OCI-M1 (cell line): ENCODE measurements around the gene PSRC1.

Experiments
- DNase-seq: peaks from one replicate; lab custom pipeline; 2025; lab: John Stamatoyannopoulos, UW

Gene PSRC1

GRCh38 chr1:109258481-109259466 is 24.2 kb downstream of the PSRC1 start:
- DNase-seq: no peak

DNA sequence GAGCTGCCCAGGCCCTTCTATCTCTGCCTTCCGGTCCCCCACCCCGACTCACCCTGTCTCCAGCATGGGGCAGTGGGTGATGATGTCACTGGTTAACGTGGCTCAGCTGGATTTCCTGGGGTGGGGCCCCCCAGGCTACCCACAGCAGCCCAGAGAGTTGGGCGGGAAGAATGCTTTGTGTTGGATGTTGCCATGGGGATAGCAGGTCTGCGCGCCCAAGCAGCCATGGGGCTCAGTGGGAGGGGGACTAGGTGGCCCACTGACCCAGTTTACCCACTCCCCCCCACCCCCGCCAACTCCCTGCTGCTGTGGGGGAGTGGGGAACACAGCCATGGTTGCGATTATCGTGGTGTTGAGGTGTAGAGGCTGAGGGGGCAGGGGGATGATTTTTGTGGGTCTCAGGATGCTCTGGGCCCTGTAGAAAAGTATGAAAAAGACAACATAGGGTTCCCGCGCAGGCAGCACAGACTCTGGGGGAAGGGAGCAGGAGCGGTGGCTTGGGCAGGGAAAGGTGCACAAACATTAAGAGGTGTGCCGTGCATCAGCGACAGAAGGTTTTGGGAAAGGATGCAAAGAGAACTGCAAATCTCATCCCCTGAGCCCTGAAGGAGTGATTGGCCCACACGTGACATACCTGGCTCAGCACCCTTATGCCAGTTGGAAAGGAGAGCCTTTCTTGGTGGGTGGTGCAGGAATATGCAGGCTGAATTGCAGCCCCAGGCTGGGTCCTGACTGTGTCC is 25.1 kb downstream of the PSRC1 start:
- no peak for DNase-seq

GRCh38 chr1:109256971-109257681 is 25.8 kb downstream of the PSRC1 start:
- DNase-seq: no peak

- no peak for DNase-seq
Measured at GRCh38 chr1:109256085-109256484, 26.9 kb downstream of the PSRC1 start.

GRCh38 chr1:109255678-109256077 is 27.3 kb downstream of the PSRC1 start:
- no peak for DNase-seq

DNA sequence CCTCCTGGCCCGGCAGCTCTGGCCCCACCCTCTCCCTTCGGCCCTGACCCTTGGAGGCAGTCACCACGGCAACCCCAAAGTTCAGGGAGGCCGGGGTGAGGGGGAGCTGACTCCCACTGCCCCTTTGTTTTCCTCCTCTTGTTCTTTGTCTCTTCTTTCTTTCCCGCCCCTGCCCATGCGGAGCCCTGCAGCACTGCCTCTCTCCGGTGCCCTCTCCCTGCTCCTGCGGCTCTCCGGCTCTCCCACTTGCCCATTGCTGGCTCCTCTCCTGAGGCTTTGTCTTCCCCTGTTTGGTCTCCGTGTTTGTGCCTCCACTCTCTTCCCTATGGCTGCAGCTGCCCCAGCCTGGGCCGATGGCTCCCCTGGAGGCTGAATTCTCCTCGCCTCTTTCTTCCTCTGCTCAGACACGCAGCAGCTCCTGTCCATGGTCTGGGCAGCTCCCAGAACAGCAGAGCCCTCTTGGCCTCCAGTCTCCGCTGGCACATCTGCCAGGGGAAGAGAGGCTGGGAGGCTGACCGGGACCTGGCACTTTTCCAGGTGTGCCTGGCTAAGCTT is 27.8 kb downstream of the PSRC1 start:
- DNase-seq: no peak

- peak; percentile 40 for DNase-seq
Measured at GRCh38 chr1:109254621-109255096, 28.3 kb downstream of the PSRC1 start.

GRCh38 chr1:109253803-109254620 is 28.9 kb downstream of the PSRC1 start:
- peak; percentile 40 for DNase-seq

DNA sequence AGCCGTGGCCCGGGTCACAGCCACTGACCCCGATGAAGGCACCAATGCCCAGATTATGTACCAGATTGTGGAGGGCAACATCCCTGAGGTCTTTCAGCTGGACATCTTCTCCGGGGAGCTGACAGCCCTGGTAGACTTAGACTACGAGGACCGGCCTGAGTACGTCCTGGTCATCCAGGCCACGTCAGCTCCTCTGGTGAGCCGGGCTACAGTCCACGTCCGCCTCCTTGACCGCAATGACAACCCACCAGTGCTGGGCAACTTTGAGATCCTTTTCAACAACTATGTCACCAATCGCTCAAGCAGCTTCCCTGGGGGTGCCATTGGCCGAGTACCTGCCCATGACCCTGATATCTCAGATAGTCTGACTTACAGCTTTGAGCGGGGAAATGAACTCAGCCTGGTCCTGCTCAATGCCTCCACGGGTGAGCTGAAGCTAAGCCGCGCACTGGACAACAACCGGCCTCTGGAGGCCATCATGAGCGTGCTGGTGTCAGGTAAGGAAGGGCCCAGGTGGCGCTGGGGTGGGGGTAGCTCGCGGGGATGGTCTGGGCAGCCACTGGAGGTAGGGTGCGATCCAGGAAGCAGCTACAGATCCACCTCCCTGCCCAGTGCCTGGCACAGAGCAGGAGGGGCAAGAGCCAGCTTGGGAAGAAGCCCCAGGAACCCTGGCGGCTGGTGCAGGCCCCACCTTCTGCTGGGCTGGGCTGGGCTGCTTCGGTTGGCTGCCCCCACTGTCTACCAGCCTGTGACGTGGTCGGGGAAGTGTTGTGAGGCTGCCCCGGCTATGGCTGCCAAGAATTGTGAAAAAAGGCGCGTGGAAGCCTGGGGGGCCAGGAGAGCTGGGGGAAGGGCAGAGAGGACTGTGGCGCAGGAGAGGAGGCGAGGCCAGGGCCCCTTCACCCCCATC is 29.8 kb downstream of the PSRC1 start:
- DNase-seq: no peak

GRCh38 chr1:109252167-109252892 is 30.6 kb downstream of the PSRC1 start:
- no peak for DNase-seq

- DNase-seq: no peak
Measured at GRCh38 chr1:109251277-109252166, 31.4 kb downstream of the PSRC1 start.

- DNase-seq: no peak
Measured at GRCh38 chr1:109250454-109251276, 32.3 kb downstream of the PSRC1 start.

- DNase-seq: peak; percentile 6
Measured at GRCh38 chr1:109249654-109250401, 33.1 kb downstream of the PSRC1 start.

GRCh38 chr1:109248797-109249629 is 33.9 kb downstream of the PSRC1 start, which contains the start of gene CELSR2:
Gene CELSR2 (plus strand): TSS chr1:109249539. CDS start chr1:109250080, 541 bp downstream.
- DNase-seq: peak; percentile 79

DNA sequence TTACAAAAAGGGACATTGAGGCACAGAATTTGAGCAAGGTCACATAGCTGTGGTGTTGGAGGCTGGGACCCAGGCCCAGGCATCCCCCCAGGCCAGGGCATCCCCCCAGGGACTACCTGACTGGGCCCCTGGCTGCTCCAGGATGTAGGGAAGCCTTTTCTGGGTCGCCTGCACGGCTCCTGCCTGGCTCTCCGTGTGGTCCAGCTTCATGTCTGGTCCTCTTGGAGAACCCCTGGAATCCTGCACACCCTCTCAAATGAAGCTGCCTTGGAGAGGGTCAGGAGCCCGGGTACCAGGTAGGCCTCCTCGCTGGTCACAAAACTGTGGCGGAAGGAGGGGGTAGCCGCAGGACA is 34.5 kb downstream of the PSRC1 start:
- no peak for DNase-seq
